NCI-H82 treated with DMSO at 0.1 percent for 48 hours (cell line): ENCODE results near the gene RSAD1.

Experiments
- DNase-seq: peaks from one replicate; lab custom pipeline; 2025; ENCODE audit not compliant: unreplicated experiment; lab: John Stamatoyannopoulos, UW

RSAD1 gene

GRCh38 chr17:50458270-50458669, 20.4 kb upstream of the RSAD1 start:
- DNase-seq: no peak

GRCh38 chr17:50458701-50459676, 19.7 kb upstream of the RSAD1 start:
- no peak for DNase-seq

- peak; percentile 7 for DNase-seq
Measured at GRCh38 chr17:50459756-50460155, 18.9 kb upstream of the RSAD1 start.

- DNase-seq: no peak
Measured at GRCh38 chr17:50460831-50461526, 17.7 kb upstream of the RSAD1 start.

DNA sequence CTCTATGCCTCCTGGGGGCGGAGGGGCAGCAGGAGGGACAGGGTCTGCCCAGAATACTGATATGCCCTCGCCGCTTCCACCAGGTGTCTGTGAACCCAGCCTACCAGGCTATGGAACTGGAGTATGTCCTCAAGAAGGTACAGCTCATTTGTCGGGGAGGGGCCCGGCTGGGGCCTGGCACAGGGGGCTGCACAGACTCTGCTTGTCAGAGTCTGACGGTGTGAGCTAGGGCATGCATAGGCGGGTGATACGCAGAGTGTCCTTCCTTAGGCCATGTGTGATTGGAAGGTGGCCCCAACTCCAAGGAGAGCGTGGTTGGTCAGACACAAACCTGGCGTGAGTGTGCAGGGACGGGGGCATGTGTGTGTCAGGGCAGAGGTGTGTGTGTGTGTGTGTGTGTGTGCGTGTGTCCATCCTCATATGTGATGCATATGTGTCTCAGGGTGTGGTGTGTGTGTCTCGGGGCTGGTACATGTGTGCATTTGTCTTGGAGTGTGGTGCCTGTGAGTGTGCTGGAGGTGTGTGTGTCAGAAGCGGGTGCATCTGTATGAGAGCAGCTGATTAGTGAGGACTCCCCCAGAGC, 17.0 kb upstream of the RSAD1 start:
- DNase-seq: no peak

DNA sequence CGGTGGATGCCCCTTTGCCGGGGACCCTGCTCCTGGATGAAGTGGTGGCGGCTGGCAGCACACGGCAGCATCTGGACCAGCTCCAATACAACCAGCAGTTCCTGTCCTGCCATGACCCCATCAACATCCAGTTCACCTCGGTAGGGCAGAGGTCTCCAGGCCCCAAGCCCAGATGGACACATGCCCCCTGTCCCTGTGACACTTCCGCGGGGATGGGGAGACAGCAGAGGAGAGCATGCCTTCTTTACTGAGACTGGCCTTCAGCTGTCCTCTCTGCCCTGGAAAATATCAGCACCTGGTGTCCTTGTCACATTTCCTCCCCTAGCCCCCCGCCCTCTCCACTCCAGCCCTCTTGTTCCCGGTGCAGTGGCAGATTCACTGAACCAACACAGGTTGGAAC, 16.2 kb upstream of the RSAD1 start:
- no peak for DNase-seq

GRCh38 chr17:50464121-50464520, 14.5 kb upstream of the RSAD1 start:
- no peak for DNase-seq

DNA sequence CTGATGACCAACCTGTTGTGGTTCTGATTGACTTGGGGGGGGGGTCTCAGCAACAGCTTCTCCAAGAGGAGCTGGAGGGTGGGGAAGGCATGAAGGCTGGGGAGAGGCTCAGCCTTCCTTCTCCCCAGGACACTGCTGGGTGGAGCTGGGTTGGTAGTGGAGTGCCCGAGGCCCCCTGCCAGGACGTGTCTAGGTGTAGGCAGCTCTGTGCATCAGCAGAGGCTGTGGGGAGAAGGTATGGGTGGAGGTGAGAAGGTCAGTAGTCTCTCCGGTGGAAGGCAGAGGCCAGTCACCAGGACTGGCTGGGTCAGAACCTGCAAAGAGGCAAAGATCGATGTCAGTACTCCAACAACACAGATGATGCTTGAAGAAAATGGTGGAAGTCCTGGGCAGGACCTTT, 13.9 kb upstream of the RSAD1 start:
- DNase-seq: no peak

- no peak for DNase-seq
Measured at GRCh38 chr17:50465171-50465570, 13.5 kb upstream of the RSAD1 start.

DNA sequence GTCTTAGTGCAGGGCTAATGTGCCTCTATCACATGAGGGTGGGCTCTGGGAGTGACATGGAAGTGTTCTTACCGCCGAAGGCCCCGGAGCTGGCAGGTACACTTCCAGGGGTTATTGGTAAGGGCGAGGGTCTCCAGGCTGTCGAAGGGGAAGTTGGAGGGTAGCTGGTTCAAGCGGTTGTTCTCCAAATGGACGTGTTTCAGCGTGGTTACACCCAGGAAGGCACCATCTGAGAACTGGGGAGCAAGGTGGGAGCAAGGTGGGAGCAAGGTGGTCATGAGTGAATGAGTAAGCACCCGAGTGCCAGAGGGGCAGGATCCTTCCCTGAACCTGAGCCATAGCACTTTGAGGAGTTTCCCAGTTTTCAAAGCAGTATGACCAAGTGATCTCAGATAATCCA, 13.0 kb upstream of the RSAD1 start:
- DNase-seq: no peak

DNA sequence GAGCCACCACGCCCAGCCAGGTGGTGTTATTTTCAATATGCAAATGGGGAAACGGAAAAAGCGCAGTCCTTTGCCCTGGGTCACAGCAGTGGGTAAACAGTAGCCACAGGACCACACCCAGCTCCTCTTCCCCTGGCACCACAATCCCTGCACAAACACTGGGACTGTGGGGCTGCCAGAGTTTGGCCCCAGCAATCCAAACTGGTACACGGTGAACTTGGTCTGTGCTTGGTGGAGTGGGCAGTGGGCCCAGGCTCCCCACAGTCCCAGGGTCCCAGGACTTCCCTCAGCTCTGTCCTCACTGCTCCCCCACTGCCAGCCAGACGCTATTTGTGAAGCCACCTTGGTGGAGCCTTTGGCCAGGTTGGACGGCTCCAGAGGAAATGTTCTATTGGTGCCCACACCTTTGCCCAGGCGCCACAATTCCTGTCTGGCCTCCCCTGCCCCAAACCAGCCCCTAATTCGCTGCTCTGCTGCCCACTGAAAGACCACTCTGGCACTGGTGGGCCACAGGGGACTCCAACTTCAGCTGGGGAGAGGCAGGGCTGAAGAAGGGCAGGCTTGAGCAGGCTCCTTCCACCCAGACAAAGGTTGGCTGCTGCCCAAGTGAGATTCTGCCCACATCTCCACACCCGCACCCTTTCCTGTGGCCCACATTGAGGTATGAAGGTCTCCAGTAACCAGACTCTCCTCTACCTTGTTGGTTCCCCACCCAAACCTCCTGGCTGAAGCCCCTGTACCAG, 12.1 kb upstream of the RSAD1 start:
- no peak for DNase-seq

DNA sequence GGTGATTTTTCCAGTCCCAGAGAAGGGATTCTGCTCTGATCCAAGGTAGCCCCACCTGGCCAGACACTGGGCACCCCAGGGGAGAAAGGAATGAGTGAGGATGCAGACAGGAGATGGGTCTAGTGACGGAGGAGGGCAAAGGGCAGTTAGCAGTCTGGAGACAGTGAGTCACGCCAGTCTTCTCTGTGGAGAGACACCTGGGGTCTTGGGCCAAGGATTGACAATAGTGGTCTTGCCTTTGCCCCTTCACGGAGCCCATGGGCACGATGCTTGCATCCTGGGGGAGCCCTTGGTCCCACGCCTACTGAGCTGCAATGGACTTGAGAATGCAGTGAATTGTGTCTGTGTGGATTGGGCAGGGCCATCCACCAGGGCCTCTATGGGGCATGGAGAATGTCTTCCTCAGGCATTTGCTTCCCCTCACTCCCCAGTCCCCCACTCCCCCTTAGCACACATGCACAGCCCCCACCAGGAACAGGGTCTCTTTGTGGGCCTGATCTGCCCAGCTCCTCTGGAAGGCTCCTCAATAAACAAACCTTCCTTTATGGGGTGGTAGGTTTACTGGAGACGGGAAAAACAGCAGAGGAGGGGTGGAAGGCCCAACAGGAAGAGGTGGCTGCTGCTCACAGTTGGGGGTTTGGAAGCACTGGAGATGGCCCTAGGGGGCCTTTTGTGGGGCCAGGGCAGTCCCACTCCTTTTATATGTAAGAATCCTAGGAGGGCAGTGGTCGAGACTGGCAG, 11.4 kb upstream of the RSAD1 start:
- no peak for DNase-seq

- DNase-seq: no peak
Measured at GRCh38 chr17:50467855-50468303, 10.8 kb upstream of the RSAD1 start.

GRCh38 chr17:50468304-50469207, 10.1 kb upstream of the RSAD1 start, which contains the start of gene CHAD:
Gene CHAD (minus strand): TSS chr17:50468880. CDS start chr17:50468813, 67 bp downstream.
- no peak for DNase-seq

DNA sequence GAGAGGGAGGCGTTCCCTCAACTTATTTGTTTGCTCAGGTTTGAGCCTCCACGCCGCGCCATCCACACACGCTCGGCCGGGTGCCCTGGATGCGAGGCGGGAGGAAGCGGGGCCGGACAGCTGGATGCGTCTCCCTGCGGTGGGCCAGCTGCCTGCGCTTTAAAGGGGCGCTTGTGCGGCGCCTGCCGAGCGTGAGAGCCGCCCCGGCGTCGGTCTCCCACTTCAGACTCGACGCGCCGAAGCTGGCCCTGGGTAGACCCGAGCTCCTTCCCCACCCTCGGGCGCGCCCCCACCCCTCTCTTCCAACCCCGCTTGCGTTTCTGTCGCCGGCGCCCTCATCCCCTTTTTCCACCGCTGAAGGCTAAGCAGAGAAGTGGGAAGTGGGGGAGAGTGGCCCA, 9.5 kb upstream of the RSAD1 start:
- DNase-seq: no peak

GRCh38 chr17:50469671-50470305, 8.9 kb upstream of the RSAD1 start:
- DNase-seq: no peak

DNA sequence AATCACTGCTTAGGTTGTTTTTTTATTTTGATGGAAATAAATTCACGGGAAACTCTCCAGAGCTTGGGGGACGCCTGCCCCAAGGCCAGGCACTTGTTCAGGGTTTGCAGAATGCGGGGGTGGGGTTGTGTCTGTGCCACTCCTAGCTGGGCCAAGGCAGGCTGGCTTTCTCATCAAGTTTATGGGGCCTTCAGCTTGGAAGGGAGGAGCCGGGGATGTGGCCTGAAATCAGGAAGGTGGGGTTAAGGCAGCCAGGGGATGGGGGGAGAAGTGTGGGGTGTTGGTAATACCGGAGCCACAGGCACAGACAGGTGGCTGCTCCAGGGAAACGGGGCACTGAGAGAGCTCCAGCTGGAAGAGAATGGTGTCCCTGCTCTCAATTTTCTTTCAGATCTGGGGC, 8.2 kb upstream of the RSAD1 start:
- no peak for DNase-seq

- no peak for DNase-seq
Measured at GRCh38 chr17:50471009-50471905, 7.4 kb upstream of the RSAD1 start.
